OCI-LY1 (cell line): ENCODE measurements around the gene FOXP3.

ENCODE experiments used
- CTCF ChIP-seq: fragments of 200-600 bp; sonication (generic), shearing (Covaris generic); IDR thresholded peaks from 2 replicates; pipeline ENCODE4 v1.5.1; 2017; ENCODE audit warnings: mild to moderate bottlenecking, antibody characterized with exemption, low read length, moderate library complexity, mixed read lengths
- EZH2 ChIP-seq: fragments of 200-600 bp; sonication (generic), shearing (Covaris generic); IDR thresholded peaks from 2 replicates; pipeline ENCODE4 v1.8.0; 2017; ENCODE audit warnings: borderline replicate concordance, mixed run types, mild to moderate bottlenecking, antibody characterized with exemption, low read length, moderate library complexity, mixed read lengths

GRCh38 chrX:49310371-49310770 is 45.9 kb upstream of the FOXP3 start:
- TF ChIP-seq CTCF, result no peak
- TF ChIP-seq EZH2, result no peak
